NB4 (cell line): ENCODE data around the gene CRYGC.

Source experiments
- CTCF ChIP-seq: IDR thresholded peaks from one replicate; pipeline ENCODE4 v1.5.1; 2012; ENCODE audit warnings: low read depth, low read length
- MAX ChIP-seq: IDR thresholded peaks from 2 replicates; pipeline ENCODE4 v1.6.1; 2011; ENCODE audit warnings: low read depth, low read length
- POLR2A ChIP-seq: IDR thresholded peaks from 2 replicates; pipeline ENCODE4 v1.6.1; 2011; ENCODE audit warnings: mild to moderate bottlenecking; ENCODE audit not compliant: insufficient read length; ENCODE audit errors: extremely low read depth

- no peak for TF ChIP-seq MAX
- peak; percentile 18 for TF ChIP-seq CTCF
- TF ChIP-seq POLR2A = no peak
Observed at GRCh38 chr2:208101716-208102631, 27.7 kb downstream of the CRYGC start.
